WTC11 (cell line): ENCODE results near the gene NIP7.

Experiments
- ESRRA ChIP-seq: sonication (generic); formaldehyde crosslinking; IDR thresholded peaks from 2 replicates; pipeline ENCODE4 v1.8.1; 2022; ENCODE audit warnings: mild to moderate bottlenecking, missing genetic modification reagents, borderline replicate concordance
- KAT7 ChIP-seq: sonication (generic); formaldehyde crosslinking; IDR thresholded peaks from 2 replicates; pipeline ENCODE4 v1.8.1; 2023; ENCODE audit warnings: missing genetic modification reagents, mild to moderate bottlenecking, borderline replicate concordance
- NR3C1 ChIP-seq: sonication (generic); formaldehyde crosslinking; conservative IDR thresholded peaks from 2 replicates; pipeline ENCODE4 v1.8.1; 2023; ENCODE audit warnings: low read depth, mild to moderate bottlenecking, missing genetic modification reagents
- SMAD3 ChIP-seq: sonication (generic); formaldehyde crosslinking; IDR thresholded peaks from 2 replicates; pipeline ENCODE4 v1.8.0; 2022; ENCODE audit warnings: missing genetic modification reagents, mild to moderate bottlenecking, borderline replicate concordance
- ZNF121 ChIP-seq: sonication (generic); formaldehyde crosslinking; IDR thresholded peaks from 2 replicates; pipeline ENCODE4 v1.8.0; 2023; ENCODE audit warnings: missing genetic modification reagents
- TF ChIP-seq, protein P1 (sequence below): fragments of 200-600 bp; IDR thresholded peaks from 2 replicates; pipeline ENCODE4 v1.8.0; 2022; ENCODE audit warnings: antibody characterized with exemption
- TF ChIP-seq, protein P2 (sequence below): sonication (generic); formaldehyde crosslinking; IDR thresholded peaks from 2 replicates; pipeline ENCODE4 v1.8.1; 2022; ENCODE audit warnings: low read depth, missing genetic modification reagents, borderline replicate concordance

- TF ChIP-seq KAT7 (CRISPR knock-in tag) (no peak), SMAD3 (no peak), NR3C1 (CRISPR knock-in tag) (no peak), ZNF121 (CRISPR knock-in tag) (no peak), ESRRA (CRISPR knock-in tag) (no peak)
- TF ChIP-seq, protein P1, sequence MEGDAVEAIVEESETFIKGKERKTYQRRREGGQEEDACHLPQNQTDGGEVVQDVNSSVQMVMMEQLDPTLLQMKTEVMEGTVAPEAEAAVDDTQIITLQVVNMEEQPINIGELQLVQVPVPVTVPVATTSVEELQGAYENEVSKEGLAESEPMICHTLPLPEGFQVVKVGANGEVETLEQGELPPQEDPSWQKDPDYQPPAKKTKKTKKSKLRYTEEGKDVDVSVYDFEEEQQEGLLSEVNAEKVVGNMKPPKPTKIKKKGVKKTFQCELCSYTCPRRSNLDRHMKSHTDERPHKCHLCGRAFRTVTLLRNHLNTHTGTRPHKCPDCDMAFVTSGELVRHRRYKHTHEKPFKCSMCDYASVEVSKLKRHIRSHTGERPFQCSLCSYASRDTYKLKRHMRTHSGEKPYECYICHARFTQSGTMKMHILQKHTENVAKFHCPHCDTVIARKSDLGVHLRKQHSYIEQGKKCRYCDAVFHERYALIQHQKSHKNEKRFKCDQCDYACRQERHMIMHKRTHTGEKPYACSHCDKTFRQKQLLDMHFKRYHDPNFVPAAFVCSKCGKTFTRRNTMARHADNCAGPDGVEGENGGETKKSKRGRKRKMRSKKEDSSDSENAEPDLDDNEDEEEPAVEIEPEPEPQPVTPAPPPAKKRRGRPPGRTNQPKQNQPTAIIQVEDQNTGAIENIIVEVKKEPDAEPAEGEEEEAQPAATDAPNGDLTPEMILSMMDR: no peak
- TF ChIP-seq, protein P2, sequence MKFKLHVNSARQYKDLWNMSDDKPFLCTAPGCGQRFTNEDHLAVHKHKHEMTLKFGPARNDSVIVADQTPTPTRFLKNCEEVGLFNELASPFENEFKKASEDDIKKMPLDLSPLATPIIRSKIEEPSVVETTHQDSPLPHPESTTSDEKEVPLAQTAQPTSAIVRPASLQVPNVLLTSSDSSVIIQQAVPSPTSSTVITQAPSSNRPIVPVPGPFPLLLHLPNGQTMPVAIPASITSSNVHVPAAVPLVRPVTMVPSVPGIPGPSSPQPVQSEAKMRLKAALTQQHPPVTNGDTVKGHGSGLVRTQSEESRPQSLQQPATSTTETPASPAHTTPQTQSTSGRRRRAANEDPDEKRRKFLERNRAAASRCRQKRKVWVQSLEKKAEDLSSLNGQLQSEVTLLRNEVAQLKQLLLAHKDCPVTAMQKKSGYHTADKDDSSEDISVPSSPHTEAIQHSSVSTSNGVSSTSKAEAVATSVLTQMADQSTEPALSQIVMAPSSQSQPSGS (CRISPR knock-in tag): no peak
Observed at GRCh38 chr16:69366431-69366830, 26.9 kb downstream of the NIP7 start.
